ENCODE results near the gene CD300LB. TPM values are rescaled to one million over a fixed set of nuclear protein-coding genes. Genes with fewer than 3 reads are reported as not detected.
A peak's percentile ranks its signal among the peaks of the same experiment; 100 is the strongest.

CD300LB gene
- total RNA-seq, 1 donor from 2014 or later: not detected

DNA sequence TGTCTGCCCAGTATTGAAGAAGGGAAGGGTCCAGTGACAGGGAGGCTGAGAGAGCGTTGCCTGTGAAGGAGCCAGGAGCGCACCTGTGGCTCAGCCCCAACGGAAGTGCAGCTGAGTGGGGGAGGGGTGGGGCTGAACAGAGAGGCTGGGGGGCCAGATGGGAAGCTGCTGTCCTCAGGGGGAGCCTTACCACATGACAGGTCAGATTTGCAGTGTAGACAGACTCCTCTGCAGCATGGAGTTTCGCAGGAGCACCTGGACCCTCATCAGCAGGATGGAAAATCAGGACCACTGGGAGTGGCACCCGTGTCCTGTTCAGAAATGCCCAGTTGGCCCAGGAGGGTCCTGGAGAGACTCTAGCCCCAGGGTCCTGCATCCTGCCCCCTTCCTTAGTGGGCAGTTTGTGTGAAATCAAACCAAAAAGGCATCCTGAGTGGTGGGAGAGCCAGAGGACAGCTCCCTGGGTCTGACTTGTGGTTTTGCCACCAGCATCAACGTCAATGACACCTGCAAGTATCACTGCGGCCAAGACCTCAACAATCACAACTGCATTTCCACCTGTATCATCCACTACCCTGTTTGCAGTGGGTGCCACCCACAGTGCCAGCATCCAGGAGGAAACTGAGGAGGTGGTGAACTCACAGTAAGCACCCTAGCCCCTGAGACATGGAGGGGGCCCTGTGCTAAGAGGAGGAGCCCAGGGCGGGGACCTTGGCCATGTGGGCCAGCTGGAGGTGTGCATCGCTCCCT is 57.1 kb downstream of the CD300LB start:
- H3K4me3 Mint-ChIP-seq (ENCODE audit: unreplicated experiment): no peak overlapping the region
- no peaks in the 10 kb centered on the region for H3K36me3 Mint-ChIP-seq (ENCODE audit: low read depth)
- H3K27ac Mint-ChIP-seq (ENCODE audit: unreplicated experiment): no peak overlapping the region
- TF ChIP-seq, protein P1, sequence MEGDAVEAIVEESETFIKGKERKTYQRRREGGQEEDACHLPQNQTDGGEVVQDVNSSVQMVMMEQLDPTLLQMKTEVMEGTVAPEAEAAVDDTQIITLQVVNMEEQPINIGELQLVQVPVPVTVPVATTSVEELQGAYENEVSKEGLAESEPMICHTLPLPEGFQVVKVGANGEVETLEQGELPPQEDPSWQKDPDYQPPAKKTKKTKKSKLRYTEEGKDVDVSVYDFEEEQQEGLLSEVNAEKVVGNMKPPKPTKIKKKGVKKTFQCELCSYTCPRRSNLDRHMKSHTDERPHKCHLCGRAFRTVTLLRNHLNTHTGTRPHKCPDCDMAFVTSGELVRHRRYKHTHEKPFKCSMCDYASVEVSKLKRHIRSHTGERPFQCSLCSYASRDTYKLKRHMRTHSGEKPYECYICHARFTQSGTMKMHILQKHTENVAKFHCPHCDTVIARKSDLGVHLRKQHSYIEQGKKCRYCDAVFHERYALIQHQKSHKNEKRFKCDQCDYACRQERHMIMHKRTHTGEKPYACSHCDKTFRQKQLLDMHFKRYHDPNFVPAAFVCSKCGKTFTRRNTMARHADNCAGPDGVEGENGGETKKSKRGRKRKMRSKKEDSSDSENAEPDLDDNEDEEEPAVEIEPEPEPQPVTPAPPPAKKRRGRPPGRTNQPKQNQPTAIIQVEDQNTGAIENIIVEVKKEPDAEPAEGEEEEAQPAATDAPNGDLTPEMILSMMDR (IDR thresholded peaks at IDR 0.05): no peak
- no peaks in the 10 kb centered on the region for H3K4me1 Mint-ChIP-seq (ENCODE audit: low read depth)
- peaks cover 6% of the 10 kb centered on the region for H3K9me3 Mint-ChIP-seq (ENCODE audit: low read depth)
- peaks cover 59% of the 10 kb centered on the region for H3K27me3 Mint-ChIP-seq (ENCODE audit: low read depth)
- DNase-seq (ENCODE audit: low spot score): no peak

DNA sequence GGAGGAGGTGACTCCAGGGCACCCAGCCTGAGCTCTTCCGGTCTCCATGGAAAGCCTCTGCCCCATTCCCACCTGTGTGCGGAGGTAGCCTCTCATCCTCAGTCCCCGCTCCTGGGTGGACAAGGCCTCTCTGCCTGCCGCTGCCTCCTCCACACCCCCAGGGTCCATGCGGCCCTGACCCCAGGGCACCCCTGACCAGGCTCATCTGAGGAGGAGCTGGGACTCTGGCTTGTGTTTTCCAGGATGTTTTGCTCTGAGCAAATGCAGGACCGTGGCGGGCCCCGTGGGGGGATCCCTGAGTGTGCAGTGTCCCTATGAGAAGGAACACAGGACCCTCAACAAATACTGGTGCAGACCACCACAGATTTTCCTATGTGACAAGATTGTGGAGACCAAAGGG is 58.0 kb downstream of the CD300LB start:
- H3K27me3 Mint-ChIP-seq (ENCODE audit: low read depth): peaks cover 50% of the 10 kb centered on the region
- H3K9me3 Mint-ChIP-seq (ENCODE audit: low read depth): peaks cover 6% of the 10 kb centered on the region
- peak; percentile 78 for DNase-seq (ENCODE audit: low spot score)
- TF ChIP-seq, protein P1 (IDR thresholded peaks at IDR 0.05): no peak
- no peak overlapping the region for H3K27ac Mint-ChIP-seq (ENCODE audit: unreplicated experiment)
- H3K4me3 Mint-ChIP-seq (ENCODE audit: unreplicated experiment): no peak overlapping the region
- H3K36me3 Mint-ChIP-seq (ENCODE audit: low read depth): no peaks in the 10 kb centered on the region
- no peaks in the 10 kb centered on the region for H3K4me1 Mint-ChIP-seq (ENCODE audit: low read depth)

DNA sequence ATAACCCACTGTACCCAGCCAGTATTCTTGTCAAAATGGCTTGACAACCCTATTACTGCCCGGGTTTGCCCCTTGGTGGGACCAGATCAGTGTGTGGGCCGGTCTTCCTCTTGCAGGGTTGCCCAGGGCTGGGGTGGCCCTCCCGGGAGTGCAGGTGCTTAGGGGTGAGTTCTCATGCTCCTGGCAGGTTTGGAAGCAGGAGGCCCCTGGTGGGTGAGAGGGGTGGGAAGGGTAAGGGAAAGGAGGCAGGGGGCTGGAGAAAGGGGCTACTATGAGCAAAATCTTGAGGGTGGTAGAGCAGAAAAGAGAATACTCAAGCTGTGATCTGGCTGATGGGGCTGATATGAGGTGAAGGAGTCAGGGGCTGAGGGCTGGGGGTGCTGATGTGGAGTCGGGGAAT is 58.4 kb downstream of the CD300LB start:
- Mint-ChIP-seq H3K4me1 (ENCODE audit: low read depth) (no peaks in the 10 kb centered on the region), H3K9me3 (ENCODE audit: low read depth) (peaks cover 6% of the 10 kb centered on the region), H3K27ac (ENCODE audit: unreplicated experiment) (no peak overlapping the region), H3K27me3 (ENCODE audit: low read depth) (peaks cover 46% of the 10 kb centered on the region), H3K4me3 (ENCODE audit: unreplicated experiment) (no peak overlapping the region), H3K36me3 (ENCODE audit: low read depth) (no peaks in the 10 kb centered on the region)
- TF ChIP-seq, protein P1 (IDR thresholded peaks at IDR 0.05): no peak
- DNase-seq (ENCODE audit: low spot score): no peak

DNA sequence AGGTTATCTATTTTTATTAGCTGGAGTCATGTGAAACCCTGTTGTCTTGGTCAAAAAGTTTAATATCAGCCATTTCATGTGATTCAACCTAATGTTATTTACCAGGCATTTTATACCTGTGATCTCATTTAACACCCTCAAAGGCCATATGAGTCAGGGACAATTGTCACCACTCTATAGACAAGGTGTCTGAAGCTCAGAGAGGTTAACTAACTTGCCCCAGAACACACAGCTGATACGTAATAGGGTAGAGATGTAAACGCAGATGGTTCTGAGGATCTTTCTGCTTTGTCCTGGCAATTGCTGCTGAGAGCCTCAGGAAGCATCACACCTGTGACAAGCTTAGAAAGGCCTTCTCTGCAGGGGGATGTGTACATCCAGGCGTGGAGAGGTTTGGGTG is 59.9 kb downstream of the CD300LB start:
- TF ChIP-seq, protein P1 (IDR thresholded peaks at IDR 0.05): no peak
- Mint-ChIP-seq H3K27ac (ENCODE audit: unreplicated experiment) (no peak overlapping the region), H3K9me3 (ENCODE audit: low read depth) (peaks cover 6% of the 10 kb centered on the region), H3K36me3 (ENCODE audit: low read depth) (no peaks in the 10 kb centered on the region), H3K27me3 (ENCODE audit: low read depth) (peaks cover 43% of the 10 kb centered on the region), H3K4me3 (ENCODE audit: unreplicated experiment) (no peak overlapping the region), H3K4me1 (ENCODE audit: low read depth) (no peaks in the 10 kb centered on the region)
- no peak for DNase-seq (ENCODE audit: low spot score)

Other genes starting within 250 kb of the CD300LB start
- not detected in 3 replicates for gene KIF19, start 205.2 kb downstream of the CD300LB start, total RNA-seq
- not detected in 3 replicates for gene BTBD17, start 169.6 kb downstream of the CD300LB start, total RNA-seq
- gene GPR142, start 164.0 kb downstream of the CD300LB start, total RNA-seq: not detected in 3 replicates
- 18.0 to 47.8 TPM (median 47.0 TPM) in 3 replicates for gene GPRC5C, start 99.4 kb downstream of the CD300LB start, total RNA-seq
- gene CD300A, start 64.8 kb downstream of the CD300LB start, total RNA-seq: not detected in 3 replicates
- gene CD300C, start 14.6 kb upstream of the CD300LB start, total RNA-seq: not detected in 3 replicates
- not detected in 3 replicates for gene CD300H, start 36.0 kb upstream of the CD300LB start, total RNA-seq
- not detected in 3 replicates for gene CD300LD, start 60.8 kb upstream of the CD300LB start, total RNA-seq
- not detected in 3 replicates for gene CD300E, start 92.3 kb upstream of the CD300LB start, total RNA-seq
- not detected in 3 replicates for gene CD300LF, start 181.4 kb upstream of the CD300LB start, total RNA-seq
- gene RAB37, start 205.8 kb upstream of the CD300LB start, total RNA-seq: 0.15 TPM in 1 of 3 replicates, not detected in the others
- 98.7 to 108 TPM (median 98.7 TPM) in 3 replicates for gene NHERF1, start 217.2 kb upstream of the CD300LB start, total RNA-seq
- gene NAT9, start 244.9 kb upstream of the CD300LB start, total RNA-seq: 46.8 to 48.9 TPM (median 47.4 TPM) in 3 replicates